GM12874 (cell line): ENCODE data around the gene VHLL.

ENCODE experiments used
- TF ChIP-seq, protein P1 (sequence below): IDR thresholded peaks from 2 replicates; pipeline ENCODE4 v1.5.1; 2011; ENCODE audit warnings: low read depth, mild to moderate bottlenecking, control low read depth, low read length, moderate library complexity; ENCODE audit not compliant: insufficient read depth

Gene VHLL

GRCh38 chr1:156337052-156337887 is 38.2 kb upstream of the VHLL start:
- TF ChIP-seq, protein P1, sequence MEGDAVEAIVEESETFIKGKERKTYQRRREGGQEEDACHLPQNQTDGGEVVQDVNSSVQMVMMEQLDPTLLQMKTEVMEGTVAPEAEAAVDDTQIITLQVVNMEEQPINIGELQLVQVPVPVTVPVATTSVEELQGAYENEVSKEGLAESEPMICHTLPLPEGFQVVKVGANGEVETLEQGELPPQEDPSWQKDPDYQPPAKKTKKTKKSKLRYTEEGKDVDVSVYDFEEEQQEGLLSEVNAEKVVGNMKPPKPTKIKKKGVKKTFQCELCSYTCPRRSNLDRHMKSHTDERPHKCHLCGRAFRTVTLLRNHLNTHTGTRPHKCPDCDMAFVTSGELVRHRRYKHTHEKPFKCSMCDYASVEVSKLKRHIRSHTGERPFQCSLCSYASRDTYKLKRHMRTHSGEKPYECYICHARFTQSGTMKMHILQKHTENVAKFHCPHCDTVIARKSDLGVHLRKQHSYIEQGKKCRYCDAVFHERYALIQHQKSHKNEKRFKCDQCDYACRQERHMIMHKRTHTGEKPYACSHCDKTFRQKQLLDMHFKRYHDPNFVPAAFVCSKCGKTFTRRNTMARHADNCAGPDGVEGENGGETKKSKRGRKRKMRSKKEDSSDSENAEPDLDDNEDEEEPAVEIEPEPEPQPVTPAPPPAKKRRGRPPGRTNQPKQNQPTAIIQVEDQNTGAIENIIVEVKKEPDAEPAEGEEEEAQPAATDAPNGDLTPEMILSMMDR = no peak

GRCh38 chr1:156336242-156336641 is 37.1 kb upstream of the VHLL start:
- TF ChIP-seq, protein P1 = peak; percentile 36; the same call in 1 of the 2 replicates

DNA sequence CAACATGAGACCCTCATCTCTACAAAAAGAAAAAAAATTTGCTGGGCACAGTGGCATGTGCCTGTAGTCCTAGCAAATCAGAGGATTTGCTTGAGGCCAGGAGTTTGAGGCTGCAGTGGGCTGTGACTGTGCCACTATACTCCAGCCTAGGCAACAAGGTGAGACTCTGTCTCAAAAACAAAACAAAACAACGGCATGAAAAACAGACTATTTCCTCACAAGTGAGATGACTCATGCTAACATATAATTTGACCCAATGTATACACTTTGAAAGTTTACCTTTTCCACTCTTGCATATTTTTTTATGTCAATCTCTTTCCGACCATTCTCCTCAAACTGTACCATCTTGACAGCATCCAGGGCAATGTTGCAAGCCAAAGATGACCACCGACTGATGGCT is 21.5 kb upstream of the VHLL start:
- TF ChIP-seq, protein P1 = no peak

DNA sequence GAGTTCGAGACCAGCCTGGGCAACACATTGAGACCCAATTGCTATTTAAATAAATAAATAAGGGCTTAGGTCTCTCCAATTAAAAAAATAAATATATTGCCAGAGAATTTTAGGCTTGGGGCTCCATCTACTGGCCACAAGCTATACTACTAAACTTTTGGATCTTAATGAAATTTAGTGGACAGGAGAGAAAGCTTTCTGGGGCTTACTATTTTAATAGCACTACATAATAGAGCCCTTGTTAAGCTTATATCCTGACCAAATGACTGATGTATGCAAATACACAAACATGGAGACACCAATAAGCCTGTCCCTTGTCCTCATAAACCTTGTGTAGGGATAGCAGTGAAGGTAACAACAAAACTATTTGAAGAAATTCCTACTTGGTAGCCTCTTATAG is 20.6 kb upstream of the VHLL start:
- TF ChIP-seq, protein P1 = 0 out of 2 replicates have a peak, but pooled peaks have one; percentile 15

DNA sequence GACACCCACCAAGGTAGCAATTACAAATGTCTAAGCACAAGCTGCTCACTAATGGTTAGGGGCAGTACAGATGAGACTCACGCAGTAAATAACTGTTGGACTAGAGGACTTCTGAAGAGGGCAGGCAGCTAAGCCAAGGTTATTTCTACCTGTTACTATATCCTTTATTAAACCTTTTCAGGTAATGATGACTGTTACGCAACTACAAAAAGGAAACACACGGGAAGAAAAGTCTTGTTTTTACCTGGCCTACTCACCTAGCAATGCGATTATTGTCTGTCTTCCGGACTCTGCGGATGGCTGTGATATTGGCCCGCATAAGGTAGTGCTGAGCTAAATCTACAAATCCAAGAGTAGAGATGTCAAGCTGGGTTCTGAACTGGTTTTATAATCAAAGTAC is 17.8 kb upstream of the VHLL start:
- TF ChIP-seq, protein P1 = no peak

DNA sequence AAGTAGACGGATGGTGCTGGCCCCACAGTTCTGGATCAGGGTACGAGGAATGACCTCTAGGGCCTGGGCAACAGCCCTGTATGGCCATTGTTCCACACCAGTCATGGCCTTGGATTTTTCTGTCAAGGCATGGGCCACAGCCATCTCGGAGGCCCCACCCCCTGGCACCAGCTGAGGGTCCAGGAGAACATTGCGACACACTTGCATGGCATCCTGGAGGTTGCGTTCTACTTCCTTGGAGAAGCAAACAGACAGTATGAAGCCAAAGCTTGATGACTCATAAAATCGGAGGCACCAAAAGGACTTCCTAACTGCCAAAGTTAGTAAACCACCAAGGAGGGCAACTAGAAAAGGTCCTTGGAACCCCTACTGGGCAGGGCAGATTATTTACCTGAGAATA is 11.9 kb upstream of the VHLL start:
- TF ChIP-seq, protein P1 = no peak

DNA sequence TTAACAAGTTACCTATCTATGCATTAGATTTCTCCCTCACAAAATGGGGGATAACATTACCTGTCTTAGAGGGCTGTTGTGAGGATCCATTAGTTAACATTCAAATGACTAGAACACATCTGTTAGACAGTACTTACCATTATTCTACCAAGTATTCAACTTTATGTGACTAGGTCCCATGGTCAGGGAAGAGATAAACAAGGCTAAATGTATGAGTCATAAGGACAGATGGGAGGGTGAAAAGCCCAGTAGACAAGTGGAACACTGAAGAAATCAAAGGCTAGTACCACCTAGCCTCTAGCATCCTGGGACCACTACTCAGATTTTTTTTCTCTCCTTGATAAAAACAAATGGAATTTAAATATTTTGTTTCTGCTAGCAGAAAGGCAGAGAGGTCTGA is 9.0 kb upstream of the VHLL start:
- TF ChIP-seq, protein P1 = no peak
